Measurements from ENCODE around the gene NADSYN1. TPM values are rescaled to one million over a fixed set of nuclear protein-coding genes. Genes with fewer than 3 reads are reported as not detected.

The NADSYN1 gene
- total RNA-seq, 1 donor from 2014 or later = 48.0 TPM

DNA sequence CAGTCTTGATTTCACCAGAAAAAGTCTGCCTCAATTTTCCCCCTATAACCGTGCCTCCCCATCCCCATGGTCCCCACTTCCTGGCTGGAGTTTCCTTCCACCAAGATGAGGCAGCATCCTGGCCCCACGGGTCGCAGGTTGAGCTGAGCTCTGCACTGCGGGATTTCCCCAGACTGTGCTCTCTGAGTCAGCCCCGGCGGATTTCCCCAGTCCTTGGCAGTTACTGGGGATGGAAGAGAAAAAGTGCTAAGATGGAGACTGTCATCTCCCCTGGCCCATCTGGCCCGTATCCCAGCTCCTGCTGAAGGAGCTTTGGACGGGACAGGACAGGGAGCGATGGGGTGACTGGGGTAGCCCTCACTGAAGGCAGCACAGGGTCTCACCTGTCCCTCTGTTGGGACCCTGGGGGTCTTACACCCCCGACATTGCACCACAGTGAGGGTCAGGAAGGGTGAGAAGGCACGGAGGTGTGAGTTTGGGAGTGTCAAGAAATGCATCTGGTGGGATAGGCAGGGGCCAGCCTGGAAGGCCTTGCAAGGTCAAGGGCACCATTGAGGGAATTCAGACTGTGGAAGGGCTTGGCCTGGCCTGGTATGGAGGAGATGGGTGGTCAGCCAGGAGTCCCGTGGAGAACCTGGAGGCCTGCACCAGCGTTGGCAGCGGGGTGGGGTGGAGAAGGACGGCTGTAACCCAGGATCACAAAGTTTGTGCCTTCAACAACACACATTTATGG lies 36.5 kb downstream of the NADSYN1 start:
- peak; percentile 85 for DNase-seq (ENCODE audit: low spot score)

- DNase-seq (ENCODE audit: low spot score) = peak; percentile 82
These were observed 37.2 kb downstream of the NADSYN1 start for GRCh38 chr11:71490044-71490730.

- DNase-seq (ENCODE audit: low spot score) = peak; percentile 82
These were observed 37.9 kb downstream of the NADSYN1 start for GRCh38 chr11:71490731-71491390.

DNA sequence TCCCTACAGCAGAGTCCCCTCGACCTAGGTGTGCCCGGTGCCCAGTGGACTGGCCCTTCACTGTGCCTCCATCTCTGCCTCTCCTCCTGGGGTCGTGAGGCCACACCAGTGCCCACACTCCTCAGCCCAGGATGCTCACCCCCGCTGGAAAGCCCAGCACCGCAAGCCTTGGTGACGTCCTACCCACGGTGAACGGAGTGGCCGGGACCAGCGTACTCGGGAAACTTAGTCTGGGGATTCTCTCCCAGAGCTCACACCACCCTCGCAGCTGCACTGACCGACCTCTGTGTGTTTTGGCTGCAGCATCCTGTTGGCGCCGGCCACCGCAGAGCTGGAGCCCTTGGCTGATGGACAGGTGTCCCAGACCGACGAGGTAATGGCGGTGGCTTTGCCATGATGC lies 38.5 kb downstream of the NADSYN1 start:
- DNase-seq (ENCODE audit: low spot score) = peak; percentile 83

DNA sequence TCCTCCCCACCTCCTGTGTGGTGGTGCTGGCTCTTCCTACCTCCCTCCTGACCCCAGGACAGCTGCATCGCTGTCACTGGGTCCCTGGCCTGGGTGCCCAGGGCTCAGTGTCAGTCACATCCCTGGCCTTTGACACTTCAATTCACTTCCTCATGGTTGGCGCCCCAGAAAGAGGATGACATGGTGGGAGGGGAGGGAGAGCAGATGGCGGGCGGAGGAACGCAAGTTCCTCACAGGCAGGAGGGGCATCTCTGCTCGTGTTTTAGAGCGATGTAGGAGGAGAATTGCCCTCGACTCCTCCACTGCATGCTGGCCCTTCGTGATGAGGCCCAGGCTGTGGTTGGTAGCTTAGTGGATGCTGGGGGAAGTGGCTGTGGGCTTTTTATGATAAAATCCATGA lies 38.9 kb downstream of the NADSYN1 start:
- no peak for DNase-seq (ENCODE audit: low spot score)

- DNase-seq (ENCODE audit: low spot score) = peak; percentile 65
These were observed 42.6 kb downstream of the NADSYN1 start for GRCh38 chr11:71495286-71496230.

DNA sequence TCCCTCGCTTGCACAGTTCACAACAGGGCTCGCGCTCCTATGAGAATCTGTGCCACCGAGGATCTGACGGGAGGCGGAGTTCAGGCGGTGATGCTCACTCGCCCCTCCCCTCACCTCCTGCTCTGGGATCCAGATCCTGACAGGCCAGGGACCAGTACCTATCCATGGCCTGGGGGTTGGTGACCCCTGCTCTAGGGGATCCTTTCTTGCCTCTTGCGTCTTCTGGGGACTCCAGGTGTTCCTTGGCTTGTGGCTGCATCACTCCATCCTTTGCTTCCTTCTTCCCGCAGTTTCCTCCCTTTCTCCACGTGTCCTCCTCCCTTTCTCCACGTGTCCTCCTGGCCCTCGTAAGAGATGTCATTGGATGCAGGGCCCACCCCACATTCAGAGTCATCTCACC lies 43.4 kb downstream of the NADSYN1 start:
- DNase-seq (ENCODE audit: low spot score) = peak; percentile 67

- DNase-seq (ENCODE audit: low spot score) = peak; percentile 83
These were observed 45.1 kb downstream of the NADSYN1 start for GRCh38 chr11:71498091-71498490.

DNA sequence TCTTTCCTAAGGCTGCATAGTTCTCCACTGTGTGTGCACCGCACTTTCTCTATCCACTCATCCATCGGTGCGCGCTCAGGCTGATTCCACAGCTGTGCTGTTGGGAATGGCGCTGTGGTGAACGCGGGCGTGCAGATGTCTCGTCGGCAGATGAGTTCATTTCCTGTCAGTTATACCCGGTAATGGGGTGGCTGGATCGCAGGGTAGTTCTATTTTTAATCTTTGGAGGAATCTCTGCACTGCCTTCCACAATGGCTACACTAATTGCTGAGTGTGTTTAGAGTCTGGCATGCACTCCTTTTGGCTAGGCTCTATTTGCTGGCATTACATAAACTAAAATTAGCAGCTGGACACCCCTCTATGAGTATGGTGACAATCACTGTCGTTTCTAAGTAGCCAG lies 46.1 kb downstream of the NADSYN1 start:
- DNase-seq (ENCODE audit: low spot score) = no peak

DNA sequence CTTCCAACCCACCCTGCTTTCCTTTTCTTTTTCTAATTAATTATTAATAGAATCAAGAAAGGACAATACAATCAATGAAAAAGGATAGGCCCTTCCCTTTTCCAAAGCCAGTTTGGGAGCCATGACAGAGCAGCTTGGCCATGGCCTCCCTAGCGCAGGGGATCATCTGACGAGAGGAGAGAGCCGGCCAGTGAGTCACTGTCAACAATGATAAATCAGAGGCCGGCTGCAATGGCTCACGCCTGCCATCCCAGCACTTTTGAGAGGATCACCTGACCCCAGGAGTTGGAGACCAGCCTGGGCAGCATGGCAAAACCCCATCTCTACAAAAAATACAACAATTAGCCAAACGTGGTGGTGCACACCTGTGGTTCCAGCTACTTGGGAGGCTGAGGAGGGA lies 46.5 kb downstream of the NADSYN1 start:
- DNase-seq (ENCODE audit: low spot score) = peak; percentile 59

- peak; percentile 86 for DNase-seq (ENCODE audit: low spot score)
These were observed 47.6 kb downstream of the NADSYN1 start for GRCh38 chr11:71500601-71501021.

GRCh38 chr11:71501071-71501985 lies 48.3 kb downstream of the NADSYN1 start:
- peak; percentile 81 for DNase-seq (ENCODE audit: low spot score)

- peak; percentile 62 for DNase-seq (ENCODE audit: low spot score)
These were observed 49.0 kb downstream of the NADSYN1 start for GRCh38 chr11:71502026-71502425.

DNA sequence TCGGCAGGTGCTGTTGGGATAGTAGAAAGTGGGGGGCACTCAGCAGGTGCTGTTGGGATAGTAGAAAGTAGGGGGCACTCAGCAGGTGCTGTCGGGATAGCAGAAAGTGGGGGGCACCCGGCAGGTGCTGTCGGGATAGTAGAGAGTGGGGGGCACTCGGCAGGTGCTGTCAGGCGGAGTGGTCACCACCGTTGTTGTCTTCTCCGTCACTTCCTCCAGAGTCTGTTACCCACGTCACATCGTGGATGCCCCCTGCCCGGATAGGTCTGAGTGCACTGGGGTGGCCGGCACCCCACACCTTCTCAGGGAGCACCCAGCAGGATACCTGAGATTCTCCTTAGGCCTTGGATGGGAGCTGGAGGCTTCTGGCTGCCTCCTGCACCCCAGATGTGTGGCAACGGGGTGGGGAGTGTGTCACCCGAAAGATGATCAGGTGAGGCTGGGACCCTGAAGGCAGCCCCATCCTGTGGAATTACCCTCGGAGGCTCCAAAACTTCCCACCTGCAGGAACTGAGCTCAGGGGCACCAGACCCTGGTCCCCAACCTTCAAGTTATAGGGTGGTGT lies 50.0 kb downstream of the NADSYN1 start:
- DNase-seq (ENCODE audit: low spot score) = peak; percentile 65

DNA sequence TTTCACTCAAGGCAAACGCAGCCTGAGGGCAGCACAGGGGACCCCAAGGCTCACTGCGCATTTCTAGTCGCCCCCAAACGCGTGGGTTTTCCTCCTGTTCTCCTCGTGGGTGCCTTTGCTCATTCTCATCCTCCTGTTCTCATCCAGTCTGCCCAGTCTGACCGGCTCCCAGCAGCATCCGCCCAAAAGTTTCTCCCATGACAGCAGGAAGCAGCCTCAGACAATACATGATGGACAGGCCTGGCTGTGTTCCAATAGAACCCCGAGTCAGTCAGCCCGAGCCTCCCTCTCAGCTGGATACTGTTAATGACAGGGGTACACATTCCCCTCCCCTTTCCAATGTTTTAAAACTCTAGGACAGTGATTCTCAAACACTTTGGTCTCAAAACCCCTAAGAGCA lies 51.5 kb downstream of the NADSYN1 start:
- DNase-seq (ENCODE audit: low spot score) = peak; percentile 47

- no peak for DNase-seq (ENCODE audit: low spot score)
These were observed 52.0 kb downstream of the NADSYN1 start for GRCh38 chr11:71505001-71505400.

GRCh38 chr11:71505781-71506180 lies 52.8 kb downstream of the NADSYN1 start:
- peak; percentile 67 for DNase-seq (ENCODE audit: low spot score)

GRCh38 chr11:71507102-71507501 lies 54.1 kb downstream of the NADSYN1 start:
- peak; percentile 47 for DNase-seq (ENCODE audit: low spot score)

Data from mesenteric fat pad (tissue), 1 donor.